HG03060 (cell line): Measurements from ENCODE around the gene TFR2.
A peak's percentile ranks its signal among the peaks of the same experiment; 100 is the strongest.

Experiments used
- ATAC-seq: cut with Tn5 transposase; IDR thresholded peaks from one replicate; pipeline ENCODE4 v1.9.1; 2021; ENCODE audit warnings: low read depth, moderate number of reproducible peaks; ENCODE audit not compliant: unreplicated experiment

Gene TFR2

DNA sequence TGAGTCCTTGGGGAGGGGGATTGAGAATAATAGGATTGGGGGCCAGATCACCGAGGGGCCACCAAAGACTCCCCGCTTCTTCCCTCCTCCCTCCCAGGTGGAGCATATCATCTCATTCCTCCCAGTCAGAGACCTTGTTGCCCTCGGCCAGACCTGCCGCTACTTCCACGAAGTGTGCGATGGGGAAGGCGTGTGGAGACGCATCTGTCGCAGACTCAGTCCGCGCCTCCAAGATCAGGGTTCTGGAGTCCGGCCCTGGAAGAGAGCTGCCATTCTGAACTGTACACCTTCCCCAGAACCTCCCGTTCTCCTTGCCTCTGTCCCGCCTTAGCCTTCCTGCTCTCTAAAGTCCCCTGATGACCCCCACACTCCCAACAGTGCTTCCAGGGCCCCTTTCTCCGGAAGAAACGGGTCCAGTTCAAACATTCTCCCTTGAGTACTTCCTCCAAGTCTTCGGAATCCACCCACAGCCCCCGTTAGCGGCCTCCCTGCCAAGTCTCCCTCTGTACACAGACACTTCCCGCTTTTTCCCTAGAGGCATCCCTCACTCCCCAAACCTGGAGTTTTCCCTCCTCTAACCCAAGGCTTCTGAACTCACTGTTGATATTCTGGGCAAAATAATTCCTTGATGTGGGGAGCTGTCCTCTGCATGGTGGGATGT, 51.1 kb downstream of the TFR2 start:
- no peak for ATAC-seq

DNA sequence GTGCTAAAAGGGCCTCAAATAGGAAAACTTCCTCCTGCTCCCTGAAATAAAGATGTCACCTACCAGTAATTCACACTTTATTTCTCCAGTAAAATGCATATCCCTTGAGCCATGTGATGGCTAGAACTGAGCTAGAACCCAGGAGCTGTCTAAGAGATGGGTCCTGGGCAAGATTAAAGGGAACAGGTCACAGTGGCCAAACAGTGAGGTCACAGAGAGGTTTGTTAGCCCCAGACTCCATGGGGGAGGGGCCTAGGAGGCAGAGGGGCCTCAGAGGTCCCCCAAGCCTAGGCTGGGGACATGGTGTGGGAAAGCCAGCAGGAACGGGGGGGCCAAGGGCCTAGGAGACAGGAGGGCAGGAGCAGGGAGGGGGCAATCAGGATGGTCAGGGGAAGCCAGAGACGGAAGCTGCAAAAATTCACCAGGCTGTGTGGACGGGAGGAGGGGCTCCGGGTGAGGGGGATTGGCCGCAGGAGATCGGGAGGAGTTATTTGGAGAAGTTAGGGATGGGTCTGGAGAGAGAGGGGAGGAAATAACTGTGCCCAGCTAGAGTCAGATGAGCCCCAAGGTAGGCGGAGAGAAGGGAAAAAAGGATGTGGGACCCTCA, 51.9 kb downstream of the TFR2 start:
- ATAC-seq = no peak

DNA sequence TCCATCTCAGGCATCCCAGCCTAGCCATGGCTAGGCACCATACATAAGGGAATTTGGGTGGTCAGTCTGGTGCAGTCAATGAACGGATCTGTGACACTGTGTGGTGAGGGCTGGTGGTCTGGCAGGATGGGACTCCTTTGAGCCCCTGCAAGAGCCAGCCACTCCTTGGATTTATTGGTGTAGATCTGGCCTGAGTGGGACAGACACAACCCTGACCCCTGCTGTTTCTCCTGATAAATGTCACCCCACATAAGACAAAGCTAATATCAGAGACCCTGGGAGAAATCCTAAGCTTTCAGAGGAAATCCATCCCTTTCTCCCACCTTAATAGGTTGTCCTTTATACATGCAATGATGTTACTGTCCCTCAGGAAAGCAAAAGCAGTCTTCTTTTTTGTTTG, 52.9 kb downstream of the TFR2 start:
- ATAC-seq = no peak

- ATAC-seq = peak; percentile 76
These were observed 54.9 kb downstream of the TFR2 start, which contains the start of gene FBXO24 for GRCh38 chr7:100586266-100587025. FBXO24 (plus strand) TSS chr7:100586328; CDS start chr7:100586626, 298 bp downstream.

DNA sequence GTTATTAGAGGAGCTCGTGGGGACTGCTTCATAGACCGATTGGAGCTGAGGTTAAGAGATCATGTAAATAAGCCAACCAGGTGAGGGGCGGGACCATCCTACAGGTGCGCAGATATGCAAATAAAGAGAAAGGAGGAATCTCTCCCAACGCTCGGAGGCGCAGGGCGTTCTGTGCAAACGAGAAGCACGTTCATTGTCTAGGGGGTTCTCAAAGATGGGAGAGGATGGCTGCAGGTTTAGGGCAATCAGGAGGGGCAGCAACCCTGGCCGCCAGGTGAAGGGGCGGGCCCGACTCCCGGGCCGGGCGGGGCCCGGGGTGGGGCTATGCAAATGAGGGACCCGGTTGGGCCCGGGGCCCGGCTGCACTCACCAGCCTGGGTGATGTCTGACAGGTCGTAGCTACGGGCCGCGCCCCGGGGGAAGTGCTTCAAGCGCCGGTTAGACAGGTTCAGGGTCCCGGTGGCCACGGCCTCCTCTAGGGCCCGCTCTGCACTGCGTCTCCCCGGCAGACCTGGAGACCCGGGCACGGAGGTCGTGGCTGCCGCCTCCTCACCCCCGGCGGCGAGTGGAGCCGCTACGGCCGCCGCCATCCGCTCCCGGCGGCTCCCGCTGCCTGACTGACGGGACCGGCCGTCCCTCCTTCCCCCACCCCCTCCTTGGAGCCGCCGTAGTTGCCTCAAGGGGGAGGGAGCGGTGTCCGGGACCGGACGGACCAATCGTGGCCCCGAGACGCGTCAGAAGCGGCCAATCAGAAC, 55.7 kb downstream of the TFR2 start, which contains the start of gene LRCH4:
LRCH4 (minus strand) TSS at position 619 of the 755 bp plus-strand sequence; CDS start at position 590, 29 bp downstream.
- ATAC-seq = peak; percentile 18

- ATAC-seq = no peak
These were observed 56.5 kb downstream of the TFR2 start for GRCh38 chr7:100584683-100585510.

- ATAC-seq = no peak
These were observed 57.2 kb downstream of the TFR2 start for GRCh38 chr7:100584054-100584682.

GRCh38 chr7:100583132-100584053, 58.0 kb downstream of the TFR2 start:
- ATAC-seq = no peak

- no peak for ATAC-seq
These were observed 58.7 kb downstream of the TFR2 start for GRCh38 chr7:100582650-100583049.

DNA sequence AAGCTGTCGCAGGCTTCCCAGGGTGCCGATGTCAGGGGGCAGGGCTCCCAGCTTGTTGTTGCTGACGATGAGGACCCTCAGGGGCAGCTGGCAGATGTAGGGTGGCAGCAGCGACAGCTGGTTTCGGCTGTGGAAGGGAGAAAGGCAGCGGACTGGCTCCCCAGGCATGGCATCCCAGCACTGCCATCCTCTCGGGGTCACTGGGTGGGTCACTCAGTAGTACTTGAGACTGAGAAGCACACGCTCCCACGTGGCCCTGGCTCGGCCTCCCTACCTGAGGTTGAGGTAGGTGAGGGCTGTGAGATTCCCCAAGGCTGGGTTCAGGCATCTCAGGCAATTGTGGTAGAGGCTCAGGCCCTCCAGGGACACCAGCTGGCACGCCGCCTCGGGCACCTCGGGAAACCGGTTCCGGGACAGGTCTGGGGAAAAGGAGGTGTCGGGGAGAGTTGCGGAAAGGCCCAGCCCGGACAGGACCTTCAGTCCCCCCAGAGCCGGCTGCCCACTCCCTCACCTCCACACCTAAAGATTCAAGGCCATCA, 59.2 kb downstream of the TFR2 start:
- no peak for ATAC-seq

DNA sequence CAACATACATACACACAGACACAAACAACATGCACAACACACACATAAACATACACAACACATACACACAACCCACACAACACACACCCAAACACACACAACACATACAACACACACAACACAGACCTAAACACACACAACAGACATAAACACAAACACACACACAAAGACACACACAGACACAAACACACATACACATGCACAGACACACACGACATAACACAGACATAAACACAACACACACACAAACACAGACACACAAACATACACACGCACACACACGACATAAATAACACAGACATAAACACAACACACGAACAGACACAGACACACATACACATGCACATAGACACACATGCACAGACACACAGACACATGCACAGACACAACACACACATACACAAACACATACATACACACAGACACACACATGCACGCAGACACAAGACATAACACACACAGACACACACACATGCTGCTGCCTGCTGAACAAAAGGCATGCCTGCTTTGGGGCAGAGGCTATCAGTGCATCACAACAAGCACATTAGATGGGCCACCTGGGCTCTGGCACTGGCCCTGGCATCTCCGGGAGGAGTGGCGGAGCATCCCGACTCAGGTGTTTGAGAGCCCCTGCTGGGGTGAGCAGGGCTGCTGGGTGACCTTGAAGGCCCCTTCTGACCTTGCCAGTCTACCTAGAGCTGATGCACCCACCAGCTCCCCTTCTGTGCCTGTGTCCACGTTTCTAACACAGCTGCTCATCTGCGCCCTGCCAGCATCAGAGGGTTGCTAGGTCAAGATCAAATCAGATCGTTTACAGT, 60.7 kb downstream of the TFR2 start:
- ATAC-seq = no peak

GRCh38 chr7:100578246-100579183, 62.8 kb downstream of the TFR2 start:
- no peak for ATAC-seq

GRCh38 chr7:100577507-100577906, 63.8 kb downstream of the TFR2 start:
- ATAC-seq = no peak

DNA sequence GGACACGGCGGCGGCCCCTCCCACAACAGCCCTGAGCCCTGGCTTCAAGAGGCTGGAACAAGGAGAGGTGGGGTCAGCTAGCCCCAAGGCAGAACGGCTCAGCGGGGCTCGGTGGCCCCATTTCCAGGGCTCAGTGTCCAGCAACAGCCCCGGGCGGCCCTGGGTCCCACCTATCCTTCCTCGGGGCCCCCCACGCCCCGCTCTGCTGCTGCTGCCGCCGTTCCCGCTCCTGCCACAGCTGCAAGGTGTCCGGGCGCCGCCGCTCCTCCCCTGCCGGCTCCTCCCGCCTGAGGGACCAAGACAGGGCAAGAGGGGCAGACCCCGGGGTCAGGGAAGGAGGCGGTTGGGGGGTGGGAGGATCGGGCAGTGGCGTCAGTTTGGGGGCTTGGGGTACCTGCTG, 64.2 kb downstream of the TFR2 start:
- ATAC-seq = no peak

DNA sequence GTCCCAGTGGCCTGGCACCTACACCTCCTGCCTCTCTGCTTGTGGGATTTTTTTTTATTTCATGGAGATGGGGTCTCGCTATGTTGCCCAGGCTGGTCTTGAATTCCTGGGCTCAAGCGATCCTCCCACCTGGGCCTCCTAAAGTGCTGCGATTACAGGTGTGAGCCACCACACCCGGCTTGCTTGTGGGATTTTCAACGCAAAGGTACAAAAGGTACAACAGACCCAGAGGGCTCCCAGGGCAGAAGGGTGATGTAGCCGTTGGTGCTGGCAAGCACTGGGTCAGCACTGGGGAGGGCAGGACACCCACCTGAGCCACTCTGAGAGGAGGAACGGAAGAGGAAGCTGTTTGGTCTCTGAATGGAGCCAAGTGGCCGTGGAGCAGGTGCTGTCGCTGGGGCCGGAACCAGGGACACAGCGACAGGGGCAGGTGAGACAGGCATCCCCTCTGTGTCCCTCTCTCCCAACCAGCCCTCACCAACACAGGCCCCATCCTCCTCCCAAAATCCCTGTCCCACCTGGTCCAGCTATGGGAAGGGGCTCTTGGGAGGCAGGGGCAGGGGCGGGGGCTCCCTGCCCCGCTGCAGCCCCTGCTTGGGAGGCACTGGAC, 64.9 kb downstream of the TFR2 start:
- ATAC-seq = no peak
